WI38 (cell line): ENCODE results near the gene CIAO2B.
"Not testable (repeated sequence)": the region's sequence is repeated elsewhere in the genome, so short reads cannot be mapped to it uniquely, and the experiment has no call there.

Source experiments
- H3K4me3 ChIP-seq: 2 replicates; pipeline ENCODE4 v1.5.1; 2011; ENCODE audit warnings: low read depth, mild to moderate bottlenecking, control low read depth, low read length
- TF ChIP-seq, protein P1 (sequence below): IDR thresholded peaks from 2 replicates; pipeline ENCODE4 v1.5.1; 2012; ENCODE audit warnings: low read depth, mild to moderate bottlenecking, control low read depth, low read length

CIAO2B gene

DNA sequence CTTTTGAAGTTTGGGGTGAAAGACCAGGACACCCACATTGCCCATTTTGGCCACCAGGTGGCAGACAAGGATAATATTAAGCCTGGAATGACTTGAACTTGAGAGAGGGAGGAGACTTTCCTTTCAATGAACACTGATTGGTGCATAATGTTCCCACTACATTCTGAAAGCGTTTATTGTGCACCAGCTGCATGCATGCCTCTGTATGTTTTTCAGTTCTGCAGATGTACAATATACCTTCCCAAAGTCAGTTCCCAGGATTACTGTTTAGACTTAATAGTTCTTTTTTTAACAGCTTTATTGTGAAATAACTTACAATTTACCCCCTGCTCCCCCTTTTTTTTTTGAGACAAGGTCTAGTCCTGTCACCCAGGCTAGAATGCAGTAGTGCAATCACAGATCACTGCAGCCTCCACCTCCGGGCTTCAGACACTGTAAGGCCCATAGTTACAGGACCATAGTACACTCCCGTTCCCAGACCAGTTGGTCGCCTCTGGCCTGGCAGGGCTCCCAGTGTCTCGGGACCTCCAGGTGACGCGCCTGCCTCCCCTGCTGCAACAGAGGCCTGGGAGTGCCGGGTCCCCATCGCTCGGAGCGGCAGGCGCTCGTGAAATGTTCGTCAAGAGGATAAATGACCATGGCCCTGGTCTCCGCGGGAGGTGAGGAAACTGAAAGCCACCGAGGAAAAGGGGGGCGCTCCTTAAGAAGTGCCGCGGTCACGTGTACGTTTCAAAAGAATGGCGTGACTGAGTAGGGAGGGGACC lies 13.3 kb upstream of the CIAO2B start:
- peak overlapping the region; percentile 48 for H3K4me3 ChIP-seq
- TF ChIP-seq, protein P1, sequence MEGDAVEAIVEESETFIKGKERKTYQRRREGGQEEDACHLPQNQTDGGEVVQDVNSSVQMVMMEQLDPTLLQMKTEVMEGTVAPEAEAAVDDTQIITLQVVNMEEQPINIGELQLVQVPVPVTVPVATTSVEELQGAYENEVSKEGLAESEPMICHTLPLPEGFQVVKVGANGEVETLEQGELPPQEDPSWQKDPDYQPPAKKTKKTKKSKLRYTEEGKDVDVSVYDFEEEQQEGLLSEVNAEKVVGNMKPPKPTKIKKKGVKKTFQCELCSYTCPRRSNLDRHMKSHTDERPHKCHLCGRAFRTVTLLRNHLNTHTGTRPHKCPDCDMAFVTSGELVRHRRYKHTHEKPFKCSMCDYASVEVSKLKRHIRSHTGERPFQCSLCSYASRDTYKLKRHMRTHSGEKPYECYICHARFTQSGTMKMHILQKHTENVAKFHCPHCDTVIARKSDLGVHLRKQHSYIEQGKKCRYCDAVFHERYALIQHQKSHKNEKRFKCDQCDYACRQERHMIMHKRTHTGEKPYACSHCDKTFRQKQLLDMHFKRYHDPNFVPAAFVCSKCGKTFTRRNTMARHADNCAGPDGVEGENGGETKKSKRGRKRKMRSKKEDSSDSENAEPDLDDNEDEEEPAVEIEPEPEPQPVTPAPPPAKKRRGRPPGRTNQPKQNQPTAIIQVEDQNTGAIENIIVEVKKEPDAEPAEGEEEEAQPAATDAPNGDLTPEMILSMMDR = peak; percentile 79

DNA sequence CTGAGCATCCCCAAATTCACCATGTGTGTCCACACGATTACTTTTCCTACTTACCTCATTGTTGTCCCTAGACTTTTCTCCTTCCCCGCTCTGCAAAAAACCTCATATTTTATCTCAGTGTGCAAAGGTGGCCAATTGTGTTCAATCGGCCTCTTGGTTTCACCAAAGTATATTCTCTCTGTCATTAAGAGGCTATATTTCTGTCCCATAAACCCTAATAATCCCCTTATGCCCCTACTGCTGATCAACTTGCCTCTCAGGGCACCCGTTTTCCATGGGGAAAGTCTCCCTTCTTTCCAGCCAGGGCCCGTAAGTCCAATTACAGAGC lies 12.7 kb upstream of the CIAO2B start:
- TF ChIP-seq, protein P1 = no peak
- H3K4me3 ChIP-seq = no peak overlapping the region

- TF ChIP-seq, protein P1 = no peak
- H3K4me3 ChIP-seq = no peak overlapping the region
Measured at GRCh38 chr16:66946541-66946940, 12.3 kb upstream of the CIAO2B start.

DNA sequence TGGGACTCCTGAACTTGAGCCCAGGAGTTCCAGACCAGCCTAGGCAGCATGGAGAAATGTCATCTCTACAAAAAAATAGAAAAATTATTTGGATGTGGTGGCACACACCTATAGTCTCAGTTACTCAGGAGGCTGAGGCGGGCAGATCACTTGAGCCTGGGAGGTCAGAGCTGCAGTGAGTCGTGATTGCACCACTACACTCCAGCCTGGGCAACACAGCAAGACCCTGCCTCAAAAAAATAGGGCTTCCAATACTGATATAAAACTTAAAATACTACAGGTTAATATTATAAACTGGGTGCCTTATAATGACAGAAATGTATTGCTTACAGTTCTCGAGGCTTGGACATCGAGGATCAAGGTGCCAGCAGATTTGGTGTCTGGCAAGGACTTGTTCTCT lies 11.7 kb upstream of the CIAO2B start:
- TF ChIP-seq, protein P1 = no peak
- no peak overlapping the region for H3K4me3 ChIP-seq

GRCh38 chr16:66944971-66945370 lies 10.8 kb upstream of the CIAO2B start:
- not testable (repeated sequence) for H3K4me3 ChIP-seq

GRCh38 chr16:66944054-66944441 lies 9.8 kb upstream of the CIAO2B start:
- no peak overlapping the region for H3K4me3 ChIP-seq
- TF ChIP-seq, protein P1 = no peak

GRCh38 chr16:66943426-66944053 lies 9.3 kb upstream of the CIAO2B start:
- TF ChIP-seq, protein P1 = no peak
- H3K4me3 ChIP-seq = no peak overlapping the region

GRCh38 chr16:66942981-66943380 lies 8.8 kb upstream of the CIAO2B start:
- TF ChIP-seq, protein P1 = no peak
- H3K4me3 ChIP-seq = no peak overlapping the region
